CD14-positive monocyte (primary cell): ENCODE data around the gene TNNI3K. TPM values are rescaled to one million over a fixed set of nuclear protein-coding genes. Genes with fewer than 3 reads are reported as not detected.

Source experiments
- DNase-seq, 3 donors: peaks; one replicate each; pipeline ENCODE4 v3.0.0-alpha.2; 2011 to 2022
- H2AFZ ChIP-seq: 2 replicates; pipeline ENCODE4 v1.6.0; 2012; ENCODE audit warnings: mild to moderate bottlenecking, low read depth, low read length, inconsistent platforms; ENCODE audit not compliant: insufficient read depth, poor library complexity, severe bottlenecking
- H3K27ac ChIP-seq, 2 donors: 1 replicate in 1 of 2; 2 replicates in 1 of 2; pipeline ENCODE4 v1.5.1; 2012 to 2013; ENCODE audit warnings: low read length in 2 of 2, control low read depth in 1 of 2, inconsistent platforms in 1 of 2, low read depth in 1 of 2, mild to moderate bottlenecking in 1 of 2
- H3K27me3 ChIP-seq, 2 donors: one replicate each; pipeline versions ENCODE4 v1.6.0 to v1.6.1; 2011 to 2013; ENCODE audit warnings: low read length in 2 of 2; ENCODE audit not compliant: control insufficient read depth in 2 of 2, insufficient read depth in 2 of 2
- H3K36me3 ChIP-seq, 2 donors: replicated peaks in 1 of 2; 1 replicate in 1 of 2; 2 replicates in 1 of 2; pipeline versions ENCODE4 v1.5.1 to v1.6.1; 2012 to 2013; ENCODE audit warnings: low read length in 2 of 2, control low read depth in 1 of 2, inconsistent platforms in 1 of 2, mild to moderate bottlenecking in 1 of 2; ENCODE audit not compliant: insufficient read depth in 2 of 2, control insufficient read depth in 1 of 2
- H3K4me1 ChIP-seq, 2 donors: 1 replicate in 1 of 2; 2 replicates in 1 of 2; pipeline versions ENCODE4 v1.5.1 to v1.6.1; 2012 to 2013; ENCODE audit warnings: low read length in 2 of 2, control low read depth in 1 of 2, inconsistent platforms in 1 of 2, mild to moderate bottlenecking in 1 of 2, moderate library complexity in 1 of 2; ENCODE audit not compliant: insufficient read depth in 2 of 2, control insufficient read depth in 1 of 2
- H3K4me2 ChIP-seq: replicated peaks from 2 replicates; pipeline ENCODE3; 2012; ENCODE audit warnings: low read length, moderate library complexity, mild to moderate bottlenecking; ENCODE audit not compliant: poor library complexity, severe bottlenecking; ENCODE audit errors: extremely low read depth
- H3K4me3 ChIP-seq, 3 experiments: fragments of 200-600 bp in 1 of 3; sonication (generic) in 1 of 3; replicated peaks in 1 of 3; 1 replicate in 2 of 3; 2 replicates in 1 of 3; pipeline ENCODE4 v1.5.1; 2011 to 2013; ENCODE audit warnings: low read length in 3 of 3, mild to moderate bottlenecking in 3 of 3, control low read depth in 2 of 3, low read depth in 2 of 3, inconsistent platforms in 1 of 3, moderate library complexity in 1 of 3
- H3K79me2 ChIP-seq: 2 replicates; pipeline ENCODE4 v1.6.0; 2012; ENCODE audit warnings: mild to moderate bottlenecking, control low read depth, inconsistent platforms, low read length, moderate library complexity; ENCODE audit not compliant: insufficient read depth
- H3K9ac ChIP-seq: 2 replicates; pipeline ENCODE4 v1.6.0; 2017; ENCODE audit warnings: low read length, mild to moderate bottlenecking; ENCODE audit not compliant: insufficient read depth, poor library complexity, severe bottlenecking
- H3K9me3 ChIP-seq, 2 donors: replicated peaks in 1 of 2; 1 replicate in 1 of 2; 2 replicates in 1 of 2; pipeline versions ENCODE4 v1.5.1 to v1.6.1; 2012 to 2013; ENCODE audit warnings: low read length in 2 of 2, control low read depth in 1 of 2; ENCODE audit not compliant: control insufficient read depth in 1 of 2, insufficient read depth in 1 of 2
- H4K20me1 ChIP-seq: 2 replicates; pipeline ENCODE4 v1.6.0; 2012; ENCODE audit warnings: mild to moderate bottlenecking, low read length, control low read depth, moderate library complexity; ENCODE audit not compliant: insufficient read depth
- H3K27ac Mint-ChIP-seq, 7 donors: one replicate each; pipeline ENCODE4 v1.8.0; 2020; ENCODE audit warnings: mild to moderate bottlenecking in 7 of 7, mixed read lengths in 7 of 7, moderate library complexity in 6 of 7, inconsistent platforms in 2 of 7
- H3K27me3 Mint-ChIP-seq, 3 donors: one replicate each; pipeline ENCODE4 v1.8.0; 2021 to 2022; ENCODE audit warnings: low read depth in 3 of 3, mild to moderate bottlenecking in 3 of 3, mixed read lengths in 3 of 3, moderate library complexity in 3 of 3, inconsistent platforms in 1 of 3
- H3K36me3 Mint-ChIP-seq, 2 donors: one replicate each; pipeline ENCODE4 v1.8.0; 2020; ENCODE audit warnings: mixed read lengths in 2 of 2, inconsistent platforms in 1 of 2, mild to moderate bottlenecking in 1 of 2
- H3K4me1 Mint-ChIP-seq: one replicate; pipeline ENCODE4 v1.8.0; 2020; ENCODE audit warnings: mild to moderate bottlenecking, mixed read lengths
- H3K4me3 Mint-ChIP-seq, 2 donors: one replicate each; pipeline ENCODE4 v1.8.0; 2020; ENCODE audit warnings: mild to moderate bottlenecking in 2 of 2, mixed read lengths in 2 of 2, moderate library complexity in 1 of 2
- H3K9me3 Mint-ChIP-seq, 7 donors: one replicate each; pipeline ENCODE4 v1.8.0; 2020 to 2022; ENCODE audit warnings: mixed read lengths in 7 of 7, mild to moderate bottlenecking in 6 of 7, moderate library complexity in 6 of 7, inconsistent platforms in 2 of 7
- CTCF ChIP-seq: fragments of 200-600 bp; IDR thresholded peaks from one replicate; pipeline ENCODE4 v1.8.0; 2022; ENCODE audit warnings: antibody characterized with exemption, mild to moderate bottlenecking
- WGBS: methylation state at CpG from one replicate; pipeline ENCODE4 v1.1.5; 2013; ENCODE audit warnings: missing lambda C conversion rate; ENCODE audit not compliant: insufficient coverage; 5-methylcytosine and 5-hydroxymethylcytosine counted together
- intact Hi-C, 2 donors: fragments of 100-400 bp; cut with micrococcal nuclease; formaldehyde crosslinking; loops; one replicate each; pipeline versions ENCODE4 v1.15.0 to v1.15.1; 2023
- polyA plus RNA-seq, 3 donors: library from polyadenylated mRNA; depleted of rRNA in 1 of 3; unstranded in 2 of 3; stranded (reverse) in 1 of 3; fragments of 300-500 nt in 2 of 3; fragments of >200 nt in 1 of 3; fragmentation: Illumina TruSeq in 2 of 3; gene quantifications; 1 replicate in 2 of 3; 2 replicates in 1 of 3; pipeline ENCODE4 v1.2.3, GENCODE V29; 2012 to 2021

The TNNI3K gene
- polyA plus RNA-seq, 3 donors: 0.51 TPM; not detected in 2

- Histone ChIP-seq H3K4me3 (no peak overlapping the region), H3K9me3 (no peaks in the 10 kb centered on the region), H3K9ac (no peak overlapping the region), H3K27me3 (no peaks in the 10 kb centered on the region), H4K20me1 (no peaks in the 10 kb centered on the region), H3K79me2 (no peaks in the 10 kb centered on the region), H3K36me3 (no peaks in the 10 kb centered on the region), H3K4me2 (no peak overlapping the region), H3K27ac (no peak overlapping the region), H2AFZ (no peak overlapping the region), H3K4me1 (no peaks in the 10 kb centered on the region)
- no peak for TF ChIP-seq CTCF
- WGBS: 83% methylated on average over 1 of the region's 4 CpGs
- Mint-ChIP-seq H3K36me3 (no peaks in the 10 kb centered on the region), H3K9me3 (no peaks in the 10 kb centered on the region), H3K4me1 (no peaks in the 10 kb centered on the region), H3K27ac (no peak overlapping the region), H3K4me3 (no peak overlapping the region), H3K27me3 (no peaks in the 10 kb centered on the region)
- intact Hi-C loops: no loop called here
- no peak for DNase-seq
Observed at GRCh38 chr1:74502432-74502831, 267.2 kb downstream of the TNNI3K start.

GRCh38 chr1:74502858-74503257 is 267.7 kb downstream of the TNNI3K start:
- H3K27ac Mint-ChIP-seq: no peak overlapping the region
- H3K9ac ChIP-seq: no peak overlapping the region
- no peaks in the 10 kb centered on the region for H3K4me1 ChIP-seq
- H3K36me3 Mint-ChIP-seq: no peaks in the 10 kb centered on the region
- WGBS: 100% methylated on average over 1 of the region's 2 CpGs
- no peak overlapping the region for H2AFZ ChIP-seq
- H3K9me3 ChIP-seq: no peaks in the 10 kb centered on the region
- H3K9me3 Mint-ChIP-seq: no peaks in the 10 kb centered on the region
- no peaks in the 10 kb centered on the region for H3K27me3 ChIP-seq
- no peak overlapping the region for H3K4me3 Mint-ChIP-seq
- H3K4me2 ChIP-seq: no peak overlapping the region
- no peaks in the 10 kb centered on the region for H3K79me2 ChIP-seq
- no peak overlapping the region for H3K4me3 ChIP-seq
- TF ChIP-seq CTCF: no peak
- no peaks in the 10 kb centered on the region for H3K27me3 Mint-ChIP-seq
- no peaks in the 10 kb centered on the region for H4K20me1 ChIP-seq
- intact Hi-C loops: no loop called here
- DNase-seq: no peak
- no peaks in the 10 kb centered on the region for H3K4me1 Mint-ChIP-seq
- H3K27ac ChIP-seq: no peak overlapping the region
- no peaks in the 10 kb centered on the region for H3K36me3 ChIP-seq
